HG03196 (cell line): ENCODE measurements around the gene TRIP10.

Experiments
- ATAC-seq: cut with Tn5 transposase; IDR thresholded peaks from one replicate; pipeline ENCODE4 v1.9.1; 2021; ENCODE audit not compliant: unreplicated experiment

TRIP10 gene

GRCh38 chr19:6711605-6712004 lies 27.9 kb upstream of the TRIP10 start:
- ATAC-seq, result no peak

GRCh38 chr19:6712231-6712630 lies 27.2 kb upstream of the TRIP10 start:
- ATAC-seq, result no peak

GRCh38 chr19:6712692-6713670 lies 26.5 kb upstream of the TRIP10 start:
- ATAC-seq, result no peak

- no peak for ATAC-seq
Measured at GRCh38 chr19:6713773-6714692, 25.4 kb upstream of the TRIP10 start.

- no peak for ATAC-seq
Measured at GRCh38 chr19:6714749-6715555, 24.5 kb upstream of the TRIP10 start.

GRCh38 chr19:6716610-6716970 lies 22.9 kb upstream of the TRIP10 start:
- no peak for ATAC-seq

GRCh38 chr19:6717036-6717435 lies 22.4 kb upstream of the TRIP10 start:
- no peak for ATAC-seq

GRCh38 chr19:6717441-6717971 lies 22.0 kb upstream of the TRIP10 start:
- no peak for ATAC-seq

- ATAC-seq, result no peak
Measured at GRCh38 chr19:6718111-6718740, 21.3 kb upstream of the TRIP10 start.

- ATAC-seq, result no peak
Measured at GRCh38 chr19:6718741-6719539, 20.5 kb upstream of the TRIP10 start.

GRCh38 chr19:6719540-6719861 lies 20.0 kb upstream of the TRIP10 start:
- ATAC-seq, result no peak

- ATAC-seq, result no peak
Measured at GRCh38 chr19:6719992-6720368, 19.5 kb upstream of the TRIP10 start.

GRCh38 chr19:6720369-6721137 lies 18.9 kb upstream of the TRIP10 start, which contains the start of gene C3:
TSS of gene C3 (minus strand) at chr19:6720650. CDS start at chr19:6720589, 61 bp downstream.
- no peak for ATAC-seq

- ATAC-seq, result no peak
Measured at GRCh38 chr19:6721138-6721474, 18.4 kb upstream of the TRIP10 start.

GRCh38 chr19:6721773-6722172 lies 17.7 kb upstream of the TRIP10 start:
- no peak for ATAC-seq

GRCh38 chr19:6723108-6723618 lies 16.3 kb upstream of the TRIP10 start:
- no peak for ATAC-seq

GRCh38 chr19:6723738-6724137 lies 15.7 kb upstream of the TRIP10 start:
- no peak for ATAC-seq

- ATAC-seq, result no peak
Measured at GRCh38 chr19:6724631-6725492, 14.6 kb upstream of the TRIP10 start.
